ENCODE data around the gene CYBC1. TPM values are rescaled to one million over a fixed set of nuclear protein-coding genes. Genes with fewer than 3 reads are reported as not detected.

The CYBC1 gene
- total and polyA plus RNA-seq, 9 of the 15 experiments (the other 6 are each of a cell fraction or from before 2014, with no cell fraction given), result 1.3 to 71.8 (median 49.9) TPM

- peak; percentile 63 to 75; a peak in 3 of 4 replicates for TF ChIP-seq MAZ (CRISPR knock-in tag; conservative IDR thresholded peaks at IDR 0.05 in 1 of 2, IDR thresholded peaks at IDR 0.05 in 1 of 2)
- TF ChIP-seq KAT7 (CRISPR knock-in tag; IDR thresholded peaks at IDR 0.05; ENCODE audit: borderline replicate concordance), result no peak
- TF ChIP-seq TFAP4 (CRISPR knock-in tag; IDR thresholded peaks at IDR 0.05; ENCODE audit: borderline replicate concordance), result peak; percentile 77
- no peak for TF ChIP-seq PTRF (tag; IDR thresholded peaks at IDR 0.05)
- TF ChIP-seq NBN (IDR thresholded peaks at IDR 0.05; ENCODE audit: low read depth), result no peak
- no peak for TF ChIP-seq TGIF2 (CRISPR knock-in tag; IDR thresholded peaks at IDR 0.05)
- peak; percentile 31 to 78; a peak in 2 of 4 replicates for TF ChIP-seq TEAD1 (CRISPR knock-in tag; IDR thresholded peaks at IDR 0.05)
- TF ChIP-seq SETDB1 (IDR thresholded peaks at IDR 0.05; ENCODE audit: low read length), result peak; percentile 51
- TF ChIP-seq ZC3H4 (CRISPR knock-in tag; IDR thresholded peaks at IDR 0.05; ENCODE audit: borderline replicate concordance), result no peak
- TF ChIP-seq ZNF507 (tag; conservative IDR thresholded peaks at IDR 0.05), result no peak
- TF ChIP-seq FUS (optimal IDR thresholded peaks at IDR 0.05; ENCODE audit: low read depth, low read length), result peak; percentile 82
- no peak for TF ChIP-seq SP2 (IDR thresholded peaks at IDR 0.05; ENCODE audit: extremely low read depth, low read depth, low read length, poor library complexity, severe bottlenecking)
- peak in 1 of 2 experiments; percentile 82; a peak in 2 of 4 replicates for TF ChIP-seq ZNF639 (CRISPR knock-in tag; conservative IDR thresholded peaks at IDR 0.05 in 1 of 2, IDR thresholded peaks at IDR 0.05 in 1 of 2)
- no peak for TF ChIP-seq GATAD2B (IDR thresholded peaks at IDR 0.05; ENCODE audit: borderline replicate concordance)
Measured at GRCh38 chr17:82496529-82497434, 46.2 kb upstream of the CYBC1 start (continued).

All from K562 (cell line).